ENCODE data around the gene CALML6. TPM values are rescaled to one million over a fixed set of nuclear protein-coding genes. Genes with fewer than 3 reads are reported as not detected.

Gene CALML6
- total RNA-seq, 1 experiment from 2014 or later, result 1.7 TPM

DNA sequence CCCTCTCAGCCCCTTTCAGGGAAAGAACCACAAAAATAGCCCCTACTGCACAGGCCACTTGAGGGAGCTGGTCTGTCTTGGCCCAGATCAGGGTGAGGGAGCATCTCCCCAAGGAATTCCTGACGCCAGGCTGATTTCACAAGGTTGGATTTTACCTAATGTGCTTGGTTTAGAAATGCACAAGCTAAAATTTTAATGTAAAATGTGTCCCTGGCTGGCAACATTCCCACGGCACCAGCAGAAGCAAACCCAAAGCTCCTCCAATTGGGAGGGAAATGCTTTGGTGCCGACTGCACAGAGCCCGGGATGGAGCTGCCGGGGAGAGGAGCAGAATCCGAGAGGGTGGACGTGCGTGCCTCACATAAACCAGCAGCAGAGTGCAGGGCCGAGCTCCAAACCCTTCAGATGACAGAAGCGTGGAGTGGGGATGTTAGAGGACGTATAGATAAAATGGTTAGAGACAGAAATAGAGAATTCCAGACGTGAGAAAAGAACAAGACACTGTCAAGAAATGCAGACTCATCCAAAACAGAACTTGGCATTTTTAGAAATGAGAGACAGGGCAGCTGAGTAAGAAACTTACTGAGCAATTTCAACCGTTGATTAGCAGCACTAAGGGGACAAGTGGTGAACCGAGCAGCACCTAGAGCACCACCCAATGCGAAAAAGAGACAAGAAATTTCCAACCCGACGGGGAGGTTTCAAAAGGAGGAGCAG is 45.6 kb downstream of the CALML6 start:
- H3K27ac Mint-ChIP-seq, result no peak overlapping the region
- no peak overlapping the region for H2AFZ ChIP-seq (ENCODE audit: low read length)

More for the DNA sequence above, 45.6 kb downstream of the CALML6 start:
- Histone ChIP-seq H4K8ac (replicated peaks; ENCODE audit: insufficient read length, low read depth, low read length) (no peak overlapping the region), H3K23me2 (ENCODE audit: insufficient read length, low read depth, low read length, poor library complexity, severe bottlenecking) (no peaks in the 10 kb centered on the region), H3K27me3 (ENCODE audit: insufficient read depth, low read length) (no peaks in the 10 kb centered on the region), H3K4me1 (ENCODE audit: insufficient read depth, low read length) (no peaks in the 10 kb centered on the region; the same call in 1 of the 2 replicates), H3K79me2 (ENCODE audit: insufficient read depth, low read length) (no peaks in the 10 kb centered on the region), H2BK15ac (ENCODE audit: low read depth, low read length) (no peak overlapping the region), H3K18ac (ENCODE audit: insufficient read length, low read depth, low read length) (no peak overlapping the region), H4K91ac (ENCODE audit: insufficient read length, low read depth, low read length) (no peak overlapping the region), H2BK20ac (ENCODE audit: low read depth, low read length, poor library complexity, severe bottlenecking) (no peak overlapping the region), H3K23ac (ENCODE audit: insufficient read length, low read depth, low read length) (no peak overlapping the region), H3K4me2 (ENCODE audit: insufficient read depth, insufficient read length, low read length) (no peak overlapping the region), H2BK120ac (ENCODE audit: low read depth, low read length, poor library complexity, severe bottlenecking) (no peak overlapping the region), H3K79me1 (ENCODE audit: insufficient read depth, low read depth, low read length, poor library complexity, severe bottlenecking) (no peaks in the 10 kb centered on the region), H3K4ac (ENCODE audit: low read depth, low read length) (no peak overlapping the region), H3K14ac (ENCODE audit: insufficient read depth, low read length) (no peak overlapping the region), H3K27ac (ENCODE audit: insufficient read length, low read depth, low read length) (no peak overlapping the region), H2BK5ac (ENCODE audit: insufficient read length, low read length) (no peak overlapping the region), H2BK12ac (ENCODE audit: insufficient read length, low read depth, low read length) (no peak overlapping the region), H2AK5ac (ENCODE audit: insufficient read length, low read length) (no peak overlapping the region), H3K56ac (ENCODE audit: insufficient read length, low read depth, low read length) (no peak overlapping the region), H4K20me1 (ENCODE audit: control insufficient read depth, insufficient read depth, insufficient read length) (no peaks in the 10 kb centered on the region), H3T11ph (ENCODE audit: low read length) (no peak overlapping the region), H3K9ac (ENCODE audit: extremely low read depth, insufficient read length, low read length) (no peak overlapping the region), H4K5ac (ENCODE audit: insufficient read length, low read depth, low read length) (no peak overlapping the region), H3K9me3 (ENCODE audit: control insufficient read depth, low read depth, low read length) (no peaks in the 10 kb centered on the region)
- WGBS (ENCODE audit: extremely low coverage, insufficient read length, low lambda C conversion rate), result no CpG with 5 or more reads among the region's 17 CpGs
- DNase-seq, result no peak
- TF ChIP-seq, protein P1, sequence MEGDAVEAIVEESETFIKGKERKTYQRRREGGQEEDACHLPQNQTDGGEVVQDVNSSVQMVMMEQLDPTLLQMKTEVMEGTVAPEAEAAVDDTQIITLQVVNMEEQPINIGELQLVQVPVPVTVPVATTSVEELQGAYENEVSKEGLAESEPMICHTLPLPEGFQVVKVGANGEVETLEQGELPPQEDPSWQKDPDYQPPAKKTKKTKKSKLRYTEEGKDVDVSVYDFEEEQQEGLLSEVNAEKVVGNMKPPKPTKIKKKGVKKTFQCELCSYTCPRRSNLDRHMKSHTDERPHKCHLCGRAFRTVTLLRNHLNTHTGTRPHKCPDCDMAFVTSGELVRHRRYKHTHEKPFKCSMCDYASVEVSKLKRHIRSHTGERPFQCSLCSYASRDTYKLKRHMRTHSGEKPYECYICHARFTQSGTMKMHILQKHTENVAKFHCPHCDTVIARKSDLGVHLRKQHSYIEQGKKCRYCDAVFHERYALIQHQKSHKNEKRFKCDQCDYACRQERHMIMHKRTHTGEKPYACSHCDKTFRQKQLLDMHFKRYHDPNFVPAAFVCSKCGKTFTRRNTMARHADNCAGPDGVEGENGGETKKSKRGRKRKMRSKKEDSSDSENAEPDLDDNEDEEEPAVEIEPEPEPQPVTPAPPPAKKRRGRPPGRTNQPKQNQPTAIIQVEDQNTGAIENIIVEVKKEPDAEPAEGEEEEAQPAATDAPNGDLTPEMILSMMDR (conservative IDR thresholded peaks at IDR 0.05), result no peak
- peaks cover 4% of the 10 kb centered on the region for H3K27me3 Mint-ChIP-seq (ENCODE audit: low read depth)
- no peaks in the 10 kb centered on the region for H3K36me3 Mint-ChIP-seq (ENCODE audit: insufficient read depth in 1 of 3, low read depth in 3 of 3)
- H3K4me3 Mint-ChIP-seq, result 0 out of 5 replicates have a peak overlapping the region, but pooled peaks of 1 of the 2 experiments have one; percentile 14
- H3K4me1 Mint-ChIP-seq, result peaks cover 24 to 28% of the 10 kb centered on the region in 2 experiments
- no peaks in the 10 kb centered on the region; a peak in 1 of 5 replicates for H3K9me3 Mint-ChIP-seq

Data from H9 (cell line).